ENCODE results near the gene CDH4.

Gene CDH4

GRCh38 chr20:61355585-61355984 is 103.5 kb downstream of the CDH4 start:
- DNase-seq (ENCODE audit: low read depth in 2 of 2), result no peak

GRCh38 chr20:61356196-61356595 is 104.1 kb downstream of the CDH4 start:
- DNase-seq (ENCODE audit: low read depth in 2 of 2), result no peak

GRCh38 chr20:61357119-61357518 is 105.1 kb downstream of the CDH4 start:
- no peak for DNase-seq (ENCODE audit: low read depth in 2 of 2)

DNA sequence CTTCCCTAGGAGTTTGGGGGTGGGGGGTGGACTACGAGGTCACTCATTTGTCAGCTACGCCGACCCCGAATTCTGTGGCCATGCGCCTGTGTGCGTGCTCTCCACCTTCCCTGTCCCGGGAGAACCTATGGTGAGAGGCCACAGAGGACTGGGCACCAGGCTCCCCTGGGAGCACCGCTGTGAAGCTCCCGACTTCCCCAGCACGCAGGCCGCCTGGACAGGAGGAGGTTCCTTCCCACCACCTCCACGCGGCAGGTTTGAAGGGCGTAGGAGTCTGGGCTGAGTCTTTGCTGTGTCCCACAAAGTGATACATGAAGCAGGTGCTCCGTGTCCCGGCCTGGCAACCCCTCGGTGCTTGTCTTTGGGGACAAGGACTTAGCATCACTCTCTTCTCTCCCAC is 107.2 kb downstream of the CDH4 start:
- no peak for DNase-seq (ENCODE audit: low read depth in 2 of 2)

- no peak for DNase-seq (ENCODE audit: low read depth in 2 of 2)
These were observed 108.2 kb downstream of the CDH4 start for GRCh38 chr20:61360296-61360695.

- DNase-seq (ENCODE audit: low read depth in 2 of 2), result no peak
These were observed 108.9 kb downstream of the CDH4 start for GRCh38 chr20:61360940-61361339.

DNA sequence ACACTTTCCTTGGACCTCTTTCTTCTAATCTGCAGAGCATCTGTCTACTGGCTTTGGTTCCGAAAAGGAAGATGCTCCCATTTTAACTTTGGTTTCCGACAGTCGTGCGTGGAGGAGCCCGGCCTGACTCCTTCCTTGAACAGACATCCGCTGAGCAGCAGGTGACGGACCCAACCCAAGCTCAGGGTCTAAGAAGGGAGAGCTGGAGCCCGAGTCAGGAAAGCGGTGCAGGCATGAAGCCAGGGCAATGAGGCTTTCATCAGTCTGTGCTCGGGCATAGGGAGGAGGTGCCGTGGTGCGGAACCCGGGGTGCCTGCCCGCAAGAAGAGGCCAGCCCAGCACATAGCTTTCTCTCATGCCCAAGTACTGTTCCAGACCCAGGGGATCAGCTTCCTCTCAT is 109.4 kb downstream of the CDH4 start:
- no peak for DNase-seq (ENCODE audit: low read depth in 2 of 2)

DNA sequence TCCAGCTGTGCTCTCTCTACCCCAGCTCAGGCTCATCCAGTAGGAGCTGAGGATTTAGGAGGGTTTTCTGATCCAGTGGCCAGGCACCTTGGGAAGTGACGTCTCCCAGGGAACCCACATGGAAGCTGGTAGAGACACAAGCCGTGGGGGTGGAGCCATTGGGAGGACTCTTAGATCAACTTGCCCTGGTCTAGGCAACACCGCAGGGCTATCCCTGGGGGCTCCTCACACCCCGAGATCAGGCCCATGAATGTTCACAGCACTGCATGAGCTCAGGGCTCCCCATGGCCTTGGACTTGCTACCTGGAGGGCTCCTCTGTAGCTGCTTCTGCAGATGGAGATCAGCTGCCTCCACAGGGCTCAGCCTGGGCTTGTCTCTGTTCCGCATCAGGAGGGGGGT is 112.1 kb downstream of the CDH4 start:
- DNase-seq (ENCODE audit: low read depth in 2 of 2), result no peak

DNA sequence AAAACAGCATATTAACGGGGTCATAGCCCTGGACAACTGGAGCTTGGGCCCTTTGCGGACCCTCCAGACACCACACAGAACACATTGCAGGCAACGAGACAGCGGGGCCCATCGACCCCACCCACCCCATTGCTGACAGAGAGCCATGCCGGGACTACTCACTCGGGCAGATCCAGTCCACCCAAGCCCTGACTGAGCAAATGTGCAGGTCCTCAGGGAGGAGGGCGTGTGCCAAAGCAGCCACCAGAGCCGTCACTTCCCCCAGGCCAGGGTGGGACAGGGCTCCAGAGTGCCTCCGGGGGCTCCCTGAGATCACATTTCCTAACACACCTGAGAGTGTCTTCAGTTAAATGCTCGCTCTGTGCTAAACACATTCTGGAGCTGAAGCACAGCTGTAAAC is 114.9 kb downstream of the CDH4 start:
- DNase-seq (ENCODE audit: low read depth in 2 of 2), result no peak

DNA sequence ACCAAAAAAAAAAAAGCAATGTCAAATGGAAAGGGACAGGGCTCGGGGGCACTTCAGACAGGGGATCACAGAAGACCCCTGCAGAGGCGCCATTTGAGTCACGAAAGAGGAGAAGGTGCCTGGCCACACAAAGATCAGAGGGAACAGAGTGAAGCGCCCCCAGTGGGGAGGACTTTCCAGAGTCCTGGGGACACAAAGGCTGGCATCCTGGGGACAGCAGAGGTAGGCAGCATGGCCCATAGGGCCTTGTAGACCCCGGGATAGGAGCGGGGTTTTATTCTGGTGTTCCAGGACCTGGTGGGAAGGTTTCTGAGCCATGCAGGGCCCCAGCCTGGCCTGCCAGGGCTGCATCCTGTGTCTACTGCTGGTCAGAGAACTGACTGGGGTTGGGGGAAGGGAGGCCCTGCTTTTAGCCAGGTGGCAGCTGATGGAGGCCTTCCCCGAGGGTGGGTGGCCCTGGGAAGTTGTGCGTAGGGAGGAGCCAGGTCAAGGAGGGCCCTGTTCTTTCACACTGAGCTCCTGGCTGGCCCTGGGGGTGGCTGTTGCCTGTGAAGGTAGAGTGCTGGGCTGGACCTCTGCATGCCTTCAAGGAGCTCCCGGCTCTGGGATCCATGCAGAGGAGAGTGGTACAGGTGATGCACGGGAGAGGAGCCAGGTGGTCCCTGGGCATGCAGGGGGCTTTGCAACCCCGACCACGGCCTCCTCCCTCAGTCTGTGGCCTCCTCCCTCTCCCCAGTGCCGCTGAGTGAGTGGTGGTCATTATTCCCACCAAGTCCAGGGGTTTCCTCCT is 117.9 kb downstream of the CDH4 start:
- no peak for DNase-seq (ENCODE audit: low read depth in 2 of 2)

- no peak for DNase-seq (ENCODE audit: low read depth in 2 of 2)
These were observed 118.8 kb downstream of the CDH4 start for GRCh38 chr20:61370841-61371303.

GRCh38 chr20:61371501-61372136 is 119.6 kb downstream of the CDH4 start:
- DNase-seq (ENCODE audit: low read depth in 2 of 2), result no peak

DNA sequence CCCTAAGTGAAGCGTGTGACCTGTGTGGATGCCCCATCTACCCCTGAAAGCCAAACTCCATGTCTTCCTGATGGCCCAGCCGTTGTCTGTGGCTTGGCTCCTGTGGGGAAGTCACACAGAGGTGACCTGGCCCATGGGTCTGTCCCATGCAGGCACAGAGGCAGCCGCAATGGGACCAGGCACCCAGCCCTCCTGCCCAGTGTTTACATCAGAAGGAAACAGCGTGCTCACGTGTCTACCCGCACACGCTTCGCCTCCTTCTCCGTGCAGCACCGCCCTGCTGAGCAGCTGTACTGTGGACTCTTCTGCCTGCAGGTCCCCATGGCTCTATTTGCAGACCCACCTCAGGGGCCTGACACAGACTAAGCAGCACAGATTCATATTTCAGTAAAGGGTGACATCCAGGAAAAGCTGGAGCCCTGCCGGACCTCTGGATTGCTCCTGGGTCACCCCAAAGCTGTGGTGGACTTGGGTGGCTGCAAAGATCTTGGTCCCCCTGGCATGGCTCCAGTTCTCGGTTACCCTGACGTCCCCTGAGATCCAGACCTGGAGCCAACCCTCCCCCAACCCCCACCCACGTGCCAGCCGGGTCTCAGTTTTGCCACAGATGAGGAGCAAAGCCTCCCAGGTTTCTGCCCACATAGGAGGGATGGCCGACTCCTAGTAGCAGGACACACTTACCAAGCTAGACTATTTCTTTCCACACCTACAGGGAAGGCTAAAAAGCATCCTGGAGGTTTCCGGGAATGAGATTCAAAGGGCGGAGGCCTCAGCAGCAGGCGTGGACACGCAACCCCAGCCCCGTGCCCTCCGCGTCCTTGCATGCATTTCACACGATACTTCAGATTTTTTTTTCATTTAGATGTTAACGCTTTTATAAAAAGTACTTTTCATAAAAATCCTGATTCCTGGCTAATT is 120.3 kb downstream of the CDH4 start:
- no peak for DNase-seq (ENCODE audit: low read depth in 2 of 2)

- DNase-seq (ENCODE audit: low read depth in 2 of 2), result no peak
These were observed 121.0 kb downstream of the CDH4 start for GRCh38 chr20:61373055-61373399.

- no peak for DNase-seq (ENCODE audit: low read depth in 2 of 2)
These were observed 122.0 kb downstream of the CDH4 start for GRCh38 chr20:61373956-61374545.

- DNase-seq (ENCODE audit: low read depth in 2 of 2), result no peak
These were observed 124.6 kb downstream of the CDH4 start for GRCh38 chr20:61376541-61377240.

DNA sequence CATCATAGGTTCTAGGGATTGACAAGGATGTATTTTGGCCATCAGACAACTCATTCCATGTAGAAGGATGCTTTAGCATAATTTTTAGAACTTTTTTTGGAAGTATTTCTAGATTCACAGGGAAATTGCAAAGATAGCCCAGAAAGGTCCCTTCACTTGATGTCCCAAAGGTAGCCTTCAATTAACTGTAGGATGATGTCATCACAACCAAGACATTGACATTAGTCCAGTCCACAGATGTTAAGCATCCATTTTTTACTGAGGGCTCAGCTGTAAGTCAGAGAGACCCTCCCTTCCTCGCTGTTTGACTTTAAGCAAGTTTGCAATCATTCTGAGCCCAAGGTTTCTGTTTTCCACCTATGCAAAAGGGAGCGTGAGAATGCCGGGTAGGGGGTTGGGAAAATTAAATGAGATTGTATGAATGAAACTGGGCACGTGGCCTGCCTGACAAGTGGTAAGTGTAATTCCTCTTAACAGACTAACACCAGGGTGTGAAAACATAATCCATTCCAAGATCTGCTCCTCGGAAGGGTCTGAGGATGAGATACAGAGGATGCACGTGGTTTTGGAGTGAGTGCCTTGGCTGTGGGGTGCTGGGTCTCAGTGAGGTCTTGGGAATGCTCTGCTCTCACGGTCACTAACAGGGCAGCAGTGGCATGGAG is 126.8 kb downstream of the CDH4 start:
- DNase-seq (ENCODE audit: low read depth in 2 of 2), result no peak

DNA sequence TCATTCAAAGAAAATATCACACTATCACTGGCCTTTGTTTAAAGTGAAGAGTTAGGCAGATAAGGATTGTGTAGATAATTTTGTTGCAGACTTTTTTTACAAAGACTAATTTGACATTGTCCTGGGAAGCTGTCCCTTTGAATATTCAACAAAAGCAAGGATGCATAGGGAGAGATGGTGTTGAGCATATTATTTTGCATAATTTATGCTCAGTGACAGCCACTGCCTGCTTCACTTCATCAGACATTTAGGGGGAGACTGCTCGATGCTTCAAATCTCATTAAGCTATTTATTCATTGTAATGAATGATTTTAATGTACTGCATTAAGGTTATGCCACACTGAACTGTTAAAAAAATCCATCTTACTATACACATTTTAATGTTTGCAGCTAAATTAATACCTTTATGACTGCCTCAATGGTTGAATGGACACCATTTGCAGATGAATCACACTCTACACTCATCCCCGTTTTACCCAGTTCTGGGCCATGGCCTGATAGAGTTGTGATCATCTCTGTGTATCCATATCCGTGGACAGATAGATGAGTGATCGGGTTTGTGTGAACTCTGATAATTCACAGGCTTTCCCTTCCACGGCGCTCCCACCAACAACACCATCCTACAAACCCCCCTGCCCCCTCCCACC is 128.0 kb downstream of the CDH4 start:
- DNase-seq (ENCODE audit: low read depth in 2 of 2), result no peak

- no peak for DNase-seq (ENCODE audit: low read depth in 2 of 2)
These were observed 128.5 kb downstream of the CDH4 start for GRCh38 chr20:61380545-61380915.

GRCh38 chr20:61382194-61382593 is 130.1 kb downstream of the CDH4 start:
- no peak for DNase-seq (ENCODE audit: low read depth in 2 of 2)
